PC-9 (cell line): Measurements from ENCODE around the gene ANO4.

ENCODE experiments used
- EZH2 ChIP-seq: fragments of 200-600 bp; sonication (generic); IDR thresholded peaks from 2 replicates; pipeline ENCODE4 v1.8.0; 2017; ENCODE audit warnings: antibody characterized with exemption, low read depth
- TF ChIP-seq, protein P1 (sequence below): fragments of 200-600 bp; sonication (generic); conservative IDR thresholded peaks from 2 replicates; pipeline ENCODE4 v1.6.1; 2017; ENCODE audit warnings: mixed run types, antibody characterized with exemption, mild to moderate bottlenecking, moderate library complexity

GRCh38 chr12:101115326-101115725 lies 320.8 kb downstream of the ANO4 start:
- TF ChIP-seq, protein P1, sequence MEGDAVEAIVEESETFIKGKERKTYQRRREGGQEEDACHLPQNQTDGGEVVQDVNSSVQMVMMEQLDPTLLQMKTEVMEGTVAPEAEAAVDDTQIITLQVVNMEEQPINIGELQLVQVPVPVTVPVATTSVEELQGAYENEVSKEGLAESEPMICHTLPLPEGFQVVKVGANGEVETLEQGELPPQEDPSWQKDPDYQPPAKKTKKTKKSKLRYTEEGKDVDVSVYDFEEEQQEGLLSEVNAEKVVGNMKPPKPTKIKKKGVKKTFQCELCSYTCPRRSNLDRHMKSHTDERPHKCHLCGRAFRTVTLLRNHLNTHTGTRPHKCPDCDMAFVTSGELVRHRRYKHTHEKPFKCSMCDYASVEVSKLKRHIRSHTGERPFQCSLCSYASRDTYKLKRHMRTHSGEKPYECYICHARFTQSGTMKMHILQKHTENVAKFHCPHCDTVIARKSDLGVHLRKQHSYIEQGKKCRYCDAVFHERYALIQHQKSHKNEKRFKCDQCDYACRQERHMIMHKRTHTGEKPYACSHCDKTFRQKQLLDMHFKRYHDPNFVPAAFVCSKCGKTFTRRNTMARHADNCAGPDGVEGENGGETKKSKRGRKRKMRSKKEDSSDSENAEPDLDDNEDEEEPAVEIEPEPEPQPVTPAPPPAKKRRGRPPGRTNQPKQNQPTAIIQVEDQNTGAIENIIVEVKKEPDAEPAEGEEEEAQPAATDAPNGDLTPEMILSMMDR: no peak
- no peak for TF ChIP-seq EZH2
